GM21367 (cell line): ENCODE results near the gene FBXO40.
"Not testable (repeated sequence)": the region's sequence is repeated elsewhere in the genome, so short reads cannot be mapped to it uniquely, and the experiment has no call there.

Experiments used
- ATAC-seq: cut with Tn5 transposase; IDR thresholded peaks from one replicate; pipeline ENCODE4 v1.9.1; 2021; ENCODE audit not compliant: unreplicated experiment

Gene FBXO40

GRCh38 chr3:121592856-121593702 is at the start of gene FBXO40:
Gene FBXO40 (plus strand): TSS chr3:121593379. CDS start chr3:121620576, 27,197 bp downstream.
- peak; percentile 57 for ATAC-seq

- ATAC-seq = no peak
These were observed 48.1 kb upstream of the FBXO40 start for GRCh38 chr3:121545049-121545573.

- peak; percentile 73 for ATAC-seq
These were observed 47.4 kb upstream of the FBXO40 start, which contains the start of gene POLQ for GRCh38 chr3:121545574-121546455. Gene POLQ (minus strand): TSS chr3:121545988. CDS start chr3:121545877, 111 bp downstream.

- no peak for ATAC-seq
These were observed 40.8 kb upstream of the FBXO40 start for GRCh38 chr3:121552379-121552778.

- no peak for ATAC-seq
These were observed 40.4 kb upstream of the FBXO40 start for GRCh38 chr3:121552797-121553196.

- ATAC-seq = no peak
These were observed 35.7 kb upstream of the FBXO40 start for GRCh38 chr3:121557426-121557934.

GRCh38 chr3:121562148-121562547 is 31.0 kb upstream of the FBXO40 start:
- ATAC-seq = no peak

GRCh38 chr3:121566773-121567172 is 26.4 kb upstream of the FBXO40 start:
- ATAC-seq = no peak

GRCh38 chr3:121567649-121568048 is 25.5 kb upstream of the FBXO40 start, which contains the start of gene ARGFX:
Gene ARGFX (plus strand): TSS chr3:121567949. CDS start chr3:121570714, 2,765 bp downstream.
- ATAC-seq = no peak

- no peak for ATAC-seq
These were observed 18.7 kb upstream of the FBXO40 start for GRCh38 chr3:121574449-121574848.

- ATAC-seq = no peak
These were observed 11.5 kb upstream of the FBXO40 start for GRCh38 chr3:121581691-121582090.

GRCh38 chr3:121584418-121584817 is 8.8 kb upstream of the FBXO40 start:
- no peak for ATAC-seq

GRCh38 chr3:121593806-121594205 is 627 bp downstream of the FBXO40 start:
- not testable (repeated sequence) for ATAC-seq

- no peak for ATAC-seq
These were observed 1.7 kb downstream of the FBXO40 start for GRCh38 chr3:121594850-121595249.

- ATAC-seq = no peak
These were observed 2.7 kb downstream of the FBXO40 start for GRCh38 chr3:121595765-121596406.

GRCh38 chr3:121598564-121598963 is 5.4 kb downstream of the FBXO40 start:
- ATAC-seq = no peak

- ATAC-seq = not testable (repeated sequence)
These were observed 6.7 kb downstream of the FBXO40 start for GRCh38 chr3:121599900-121600299.

- ATAC-seq = no peak
These were observed 8.1 kb downstream of the FBXO40 start for GRCh38 chr3:121601212-121601812.

GRCh38 chr3:121604759-121605158 is 11.6 kb downstream of the FBXO40 start:
- ATAC-seq = no peak

- no peak for ATAC-seq
These were observed 12.9 kb downstream of the FBXO40 start for GRCh38 chr3:121606106-121606505.
